ENCODE results near the gene NIPAL1. TPM values are rescaled to one million over a fixed set of nuclear protein-coding genes. Genes with fewer than 3 reads are reported as not detected.

The NIPAL1 gene
- total RNA-seq, 1 donor from 2014 or later: 0.43 TPM

DNA sequence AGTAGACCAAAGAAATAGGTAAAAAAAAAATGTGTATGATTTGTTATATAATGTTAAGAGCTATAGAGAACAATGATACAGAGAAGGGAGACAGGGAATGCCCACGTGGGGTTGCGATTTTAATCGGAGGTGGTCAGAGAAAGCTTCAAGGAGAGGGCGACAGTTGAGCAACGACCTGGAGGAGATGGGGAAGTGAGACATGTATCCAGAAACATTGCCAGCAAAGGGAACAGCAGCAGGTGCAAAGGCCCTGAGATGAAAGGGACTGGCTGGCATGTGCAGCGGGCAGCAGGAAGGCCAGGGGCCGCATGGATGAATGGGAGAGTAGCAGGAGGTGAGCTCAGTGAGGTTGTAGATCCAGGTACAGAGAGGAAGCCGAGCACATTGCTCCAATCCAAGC is 32.9 kb downstream of the NIPAL1 start:
- intact Hi-C loops (cut with DNase I): no loop called here

GRCh38 chr4:48051078-48051477 is 34.5 kb downstream of the NIPAL1 start:
- DNase-seq (ENCODE audit: low spot score): no peak
- intact Hi-C loops (cut with DNase I): no loop called here

More for the DNA sequence above, 32.9 kb downstream of the NIPAL1 start:
- DNase-seq (ENCODE audit: low spot score): no peak

DNA sequence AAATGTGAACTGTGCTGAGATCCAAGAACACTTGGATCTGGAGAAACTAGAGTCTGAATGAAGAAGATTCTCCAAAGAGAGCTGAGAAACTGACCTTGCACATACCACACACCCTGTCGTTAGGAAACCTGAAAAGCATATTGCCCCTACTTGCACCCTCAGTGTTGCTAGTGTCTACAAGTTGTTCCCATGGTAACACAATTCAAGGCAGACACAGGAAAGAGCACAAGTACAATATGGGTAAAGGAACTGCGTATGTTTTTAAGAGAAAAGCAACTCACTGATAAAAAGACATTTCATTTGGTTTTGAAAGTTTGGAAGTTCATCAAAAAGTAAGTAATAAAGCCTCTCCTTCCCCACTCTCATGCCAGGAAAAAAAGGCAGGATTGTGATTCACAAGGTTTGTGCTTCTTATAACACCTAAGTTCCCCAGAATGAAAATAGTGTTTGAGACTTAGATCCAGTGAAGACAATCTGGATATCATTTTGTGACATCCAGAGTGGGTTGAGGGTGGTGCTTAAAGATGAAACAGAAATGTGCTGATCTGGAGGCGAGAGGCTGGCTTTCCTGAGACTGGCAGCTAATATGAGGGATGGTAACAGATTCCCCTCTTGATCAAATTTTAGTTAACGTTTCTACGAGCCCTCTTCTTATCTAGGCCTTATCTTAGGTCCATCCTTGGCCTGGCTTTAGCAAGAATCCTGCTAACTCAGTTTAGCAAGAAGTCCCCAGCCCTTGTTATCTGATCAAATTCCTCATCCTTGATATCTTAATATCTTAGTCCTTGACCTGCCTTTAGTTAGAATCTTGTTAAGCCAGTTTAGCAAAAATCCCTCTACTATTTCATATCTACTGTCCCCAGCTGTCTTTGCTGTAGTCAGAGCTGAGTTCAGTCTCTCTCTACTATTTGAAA is 42.3 kb downstream of the NIPAL1 start:
- intact Hi-C loops (cut with DNase I): no loop called here
- no peak for DNase-seq (ENCODE audit: low spot score)

DNA sequence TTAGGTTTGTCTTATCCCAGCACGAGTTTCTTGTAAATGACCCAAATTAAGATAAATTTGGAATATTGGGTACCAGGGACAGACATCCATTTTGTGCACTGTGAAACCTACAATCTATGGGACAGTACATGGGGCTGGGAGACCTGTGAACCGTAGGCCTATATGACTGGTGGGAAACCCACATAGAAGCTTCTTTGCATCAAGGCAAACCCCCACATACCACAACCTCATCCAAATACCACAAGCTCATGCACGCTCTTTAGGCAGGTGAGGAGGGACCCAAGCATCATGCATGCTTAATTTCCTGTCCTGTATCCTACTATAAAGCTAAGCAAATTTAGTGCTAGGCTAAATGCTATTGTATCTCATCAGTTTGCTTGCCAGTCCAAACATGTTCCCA is 47.8 kb downstream of the NIPAL1 start:
- DNase-seq (ENCODE audit: low spot score): no peak
- intact Hi-C loops (cut with DNase I): no loop called here

GRCh38 chr4:48065587-48066052 is 49.0 kb downstream of the NIPAL1 start:
- DNase-seq (ENCODE audit: low spot score): no peak
- intact Hi-C loops (cut with DNase I): no loop called here

GRCh38 chr4:48067536-48067935 is 51.0 kb downstream of the NIPAL1 start:
- intact Hi-C loops (cut with DNase I): no loop called here
- no peak for DNase-seq (ENCODE audit: low spot score)

- DNase-seq (ENCODE audit: low spot score): no peak
- intact Hi-C loops (cut with DNase I): no loop called here
These were observed 51.6 kb downstream of the NIPAL1 start for GRCh38 chr4:48068182-48068581.

GRCh38 chr4:48069026-48069425 is 52.5 kb downstream of the NIPAL1 start:
- no peak for DNase-seq (ENCODE audit: low spot score)
- intact Hi-C loops (cut with DNase I): no loop called here

DNA sequence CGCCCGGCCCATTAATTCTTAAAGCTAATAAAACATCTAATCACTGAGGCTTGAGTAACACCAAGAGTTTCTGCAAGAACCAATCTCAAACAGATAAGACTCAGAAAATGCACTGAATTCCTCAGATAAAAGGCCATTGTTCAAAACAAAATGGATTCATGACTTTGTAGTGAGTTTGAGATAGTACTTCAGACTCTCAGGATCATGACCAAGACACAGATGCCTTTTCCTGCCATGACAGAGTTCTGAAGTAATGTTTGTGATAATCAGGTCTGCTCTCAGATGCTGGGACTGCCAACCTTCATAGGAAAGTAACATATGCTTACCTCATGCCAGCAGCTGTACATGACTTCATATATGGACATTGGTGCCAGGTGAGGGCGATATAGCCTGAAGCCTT is 54.6 kb downstream of the NIPAL1 start:
- intact Hi-C loops (cut with DNase I): no loop called here
- no peak for DNase-seq (ENCODE audit: low spot score)

- DNase-seq (ENCODE audit: low spot score): no peak
- intact Hi-C loops (cut with DNase I): no loop called here
These were observed 57.1 kb downstream of the NIPAL1 start for GRCh38 chr4:48073567-48074103.

DNA sequence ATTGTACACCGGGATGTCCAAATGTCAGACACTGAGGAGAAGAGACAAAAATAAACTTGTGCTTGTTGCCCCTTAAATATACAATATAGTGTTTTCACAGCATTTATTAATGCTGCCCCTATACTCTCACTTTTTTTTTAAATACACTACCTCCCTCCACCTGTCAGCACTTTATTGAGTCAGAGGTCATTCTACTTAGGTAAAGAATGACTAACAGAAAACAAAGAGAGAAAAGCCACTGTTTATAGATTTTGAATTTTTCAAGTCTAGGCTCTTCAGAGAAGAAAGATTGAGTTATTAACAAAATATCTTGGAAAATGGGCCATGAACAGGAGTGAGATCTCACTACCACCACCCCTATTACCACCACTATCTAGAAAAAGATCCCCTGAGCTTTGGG is 58.1 kb downstream of the NIPAL1 start:
- no peak for DNase-seq (ENCODE audit: low spot score)
- intact Hi-C loops (cut with DNase I): no loop called here

- intact Hi-C loops (cut with DNase I): no loop called here
- DNase-seq (ENCODE audit: low spot score): no peak
These were observed 61.9 kb downstream of the NIPAL1 start for GRCh38 chr4:48078425-48078824.

DNA sequence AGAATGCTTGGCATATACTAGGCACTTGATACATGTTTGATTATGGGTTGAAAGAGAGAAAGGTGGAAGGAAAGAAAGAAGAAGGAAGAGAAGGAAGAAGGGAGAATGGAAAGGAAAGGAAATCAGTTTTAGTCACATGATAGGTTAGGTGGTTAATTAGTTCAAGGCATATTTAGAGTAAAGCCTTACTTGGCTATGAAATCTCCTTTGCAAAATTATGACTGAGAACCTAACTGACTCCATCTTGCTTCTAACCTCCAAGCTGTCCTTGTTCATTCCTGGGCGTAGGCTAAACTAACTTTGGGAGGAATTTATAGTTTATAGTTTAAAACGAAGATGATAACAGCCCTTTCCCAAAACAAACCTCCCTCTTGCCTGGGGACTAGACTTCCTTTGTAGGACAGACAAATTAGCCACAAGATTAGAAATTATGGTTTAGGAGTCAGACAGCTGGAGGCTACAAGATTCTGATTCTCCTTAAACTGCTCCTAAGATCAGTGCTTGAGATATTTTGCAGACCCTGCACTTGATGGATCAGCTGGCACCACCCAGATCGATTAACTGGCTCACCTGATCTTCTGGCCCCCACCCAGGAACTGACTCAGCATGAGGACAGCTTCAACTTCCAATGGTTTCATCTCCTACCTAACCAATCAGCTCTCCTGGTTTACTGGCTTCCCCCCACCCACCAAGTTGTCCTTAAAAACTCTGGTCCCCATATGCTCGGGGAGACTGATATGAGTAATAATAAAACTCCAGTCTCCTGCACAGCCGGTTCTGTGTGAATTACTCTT is 62.5 kb downstream of the NIPAL1 start:
- intact Hi-C loops (cut with DNase I): no loop called here
- DNase-seq (ENCODE audit: low spot score): no peak

GRCh38 chr4:48079972-48080391 is 63.4 kb downstream of the NIPAL1 start:
- intact Hi-C loops (cut with DNase I): no loop called here
- no peak for DNase-seq (ENCODE audit: low spot score)

GRCh38 chr4:48081196-48081595 is 64.6 kb downstream of the NIPAL1 start:
- intact Hi-C loops (cut with DNase I): no loop called here

DNA sequence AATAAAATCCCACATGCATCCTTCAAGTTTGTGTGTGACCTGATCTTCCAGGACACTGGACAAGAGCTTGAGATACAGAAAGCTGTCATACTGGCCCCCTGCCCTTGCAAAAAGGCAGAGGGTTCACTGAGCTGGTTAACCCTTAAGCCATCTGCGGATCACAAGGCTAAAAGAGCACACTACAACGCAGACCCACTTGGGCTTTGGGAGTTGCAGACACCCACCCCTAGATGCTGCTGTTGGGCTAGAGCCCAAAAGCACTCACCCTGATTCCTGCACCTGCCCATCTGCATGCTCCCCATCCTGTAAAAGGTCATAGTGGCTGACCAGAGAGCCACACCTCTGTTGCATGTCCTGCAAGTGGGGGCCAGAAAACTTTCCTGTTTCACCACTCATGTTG is 66.4 kb downstream of the NIPAL1 start:
- intact Hi-C loops (cut with DNase I): no loop called here
- no peak for DNase-seq (ENCODE audit: low spot score)

More at GRCh38 chr4:48081196-48081595, 64.6 kb downstream of the NIPAL1 start:
- no peak for DNase-seq (ENCODE audit: low spot score)

GRCh38 chr4:48085821-48086589 is 69.4 kb downstream of the NIPAL1 start:
- intact Hi-C loops (cut with DNase I): loop anchor here (5.0 kb wide), 3 partner anchors 69 to 159 kb away; partner anchors contain the start of genes CNGA1 and NIPAL1
- DNase-seq (ENCODE audit: low spot score): no peak
